SK-N-SH treated with all-trans-retinoic acid at 6 μM for 48 hours (cell line): ENCODE measurements around the gene GSTA1.
"Not testable (repeated sequence)": the region's sequence is repeated elsewhere in the genome, so short reads cannot be mapped to it uniquely, and the experiment has no call there.

Source experiments
- ARNTL ChIP-seq: fragments of 450-650 bp; formaldehyde crosslinking; IDR thresholded peaks from 2 replicates; pipeline ENCODE4 v1.5.0; 2020; ENCODE audit warnings: low read depth, mild to moderate bottlenecking, moderate library complexity, borderline replicate concordance
- CSDC2 ChIP-seq: fragments of 250-450 bp; sonication (Bioruptor Pico); IDR thresholded peaks from 2 replicates; pipeline ENCODE4 v1.5.0; 2020; ENCODE audit warnings: mild to moderate bottlenecking, moderate library complexity
- PPARA ChIP-seq: fragments of 250-450 bp; sonication (Bioruptor Pico); IDR thresholded peaks from 2 replicates; pipeline ENCODE4 v1.5.0; 2020; ENCODE audit warnings: mild to moderate bottlenecking, borderline replicate concordance
- SNAI2 ChIP-seq: fragments of 250-450 bp; sonication (Bioruptor Pico); IDR thresholded peaks from 2 replicates; pipeline ENCODE4 v1.5.0; 2020; ENCODE audit warnings: mild to moderate bottlenecking, moderate library complexity
- ZC3H10 ChIP-seq: fragments of 250-450 bp; sonication (Bioruptor Pico); IDR thresholded peaks from 2 replicates; pipeline ENCODE4 v1.5.1; 2021; ENCODE audit warnings: mild to moderate bottlenecking, moderate library complexity
- ZFP3 ChIP-seq: fragments of 250-450 bp; sonication (Bioruptor Pico); IDR thresholded peaks from 2 replicates; pipeline ENCODE4 v1.5.0; 2020; ENCODE audit warnings: mild to moderate bottlenecking, moderate library complexity
- ZFP30 ChIP-seq: fragments of 450-650 bp; formaldehyde crosslinking; IDR thresholded peaks from 2 replicates; pipeline ENCODE4 v1.5.0; 2022; ENCODE audit warnings: mild to moderate bottlenecking, moderate library complexity
- ZNF565 ChIP-seq: fragments of 450-650 bp; formaldehyde crosslinking; conservative IDR thresholded peaks from 2 replicates; pipeline ENCODE4 v1.5.0; 2020; ENCODE audit warnings: low read depth, mild to moderate bottlenecking, moderate library complexity
- ZNF8 ChIP-seq: fragments of 450-650 bp; formaldehyde crosslinking; IDR thresholded peaks from 2 replicates; pipeline ENCODE4 v1.5.0; 2020; ENCODE audit warnings: mild to moderate bottlenecking, moderate library complexity
- TF ChIP-seq, protein P1 (sequence below): fragments of 250-450 bp; sonication (Bioruptor Pico); IDR thresholded peaks from 2 replicates; pipeline ENCODE4 v1.8.0; 2020; ENCODE audit warnings: mild to moderate bottlenecking, moderate library complexity, borderline replicate concordance
- TF ChIP-seq, protein P2 (sequence below): fragments of 250-450 bp; sonication (Bioruptor Pico); IDR thresholded peaks from 2 replicates; pipeline ENCODE4 v1.5.1; 2021; ENCODE audit warnings: mild to moderate bottlenecking, moderate library complexity

- TF ChIP-seq ZC3H10 (CRISPR knock-in tag); ARNTL (CRISPR knock-in tag); PPARA (CRISPR knock-in tag); ZNF8; ZFP3 (CRISPR knock-in tag); ZNF565 (CRISPR knock-in tag); ZFP30 (CRISPR knock-in tag); SNAI2 (CRISPR knock-in tag); CSDC2 (CRISPR knock-in tag): not testable (repeated sequence)
- TF ChIP-seq, protein P1, sequence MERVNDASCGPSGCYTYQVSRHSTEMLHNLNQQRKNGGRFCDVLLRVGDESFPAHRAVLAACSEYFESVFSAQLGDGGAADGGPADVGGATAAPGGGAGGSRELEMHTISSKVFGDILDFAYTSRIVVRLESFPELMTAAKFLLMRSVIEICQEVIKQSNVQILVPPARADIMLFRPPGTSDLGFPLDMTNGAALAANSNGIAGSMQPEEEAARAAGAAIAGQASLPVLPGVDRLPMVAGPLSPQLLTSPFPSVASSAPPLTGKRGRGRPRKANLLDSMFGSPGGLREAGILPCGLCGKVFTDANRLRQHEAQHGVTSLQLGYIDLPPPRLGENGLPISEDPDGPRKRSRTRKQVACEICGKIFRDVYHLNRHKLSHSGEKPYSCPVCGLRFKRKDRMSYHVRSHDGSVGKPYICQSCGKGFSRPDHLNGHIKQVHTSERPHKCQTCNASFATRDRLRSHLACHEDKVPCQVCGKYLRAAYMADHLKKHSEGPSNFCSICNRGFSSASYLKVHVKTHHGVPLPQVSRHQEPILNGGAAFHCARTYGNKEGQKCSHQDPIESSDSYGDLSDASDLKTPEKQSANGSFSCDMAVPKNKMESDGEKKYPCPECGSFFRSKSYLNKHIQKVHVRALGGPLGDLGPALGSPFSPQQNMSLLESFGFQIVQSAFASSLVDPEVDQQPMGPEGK (CRISPR knock-in tag), result not testable (repeated sequence)
- TF ChIP-seq, protein P2, sequence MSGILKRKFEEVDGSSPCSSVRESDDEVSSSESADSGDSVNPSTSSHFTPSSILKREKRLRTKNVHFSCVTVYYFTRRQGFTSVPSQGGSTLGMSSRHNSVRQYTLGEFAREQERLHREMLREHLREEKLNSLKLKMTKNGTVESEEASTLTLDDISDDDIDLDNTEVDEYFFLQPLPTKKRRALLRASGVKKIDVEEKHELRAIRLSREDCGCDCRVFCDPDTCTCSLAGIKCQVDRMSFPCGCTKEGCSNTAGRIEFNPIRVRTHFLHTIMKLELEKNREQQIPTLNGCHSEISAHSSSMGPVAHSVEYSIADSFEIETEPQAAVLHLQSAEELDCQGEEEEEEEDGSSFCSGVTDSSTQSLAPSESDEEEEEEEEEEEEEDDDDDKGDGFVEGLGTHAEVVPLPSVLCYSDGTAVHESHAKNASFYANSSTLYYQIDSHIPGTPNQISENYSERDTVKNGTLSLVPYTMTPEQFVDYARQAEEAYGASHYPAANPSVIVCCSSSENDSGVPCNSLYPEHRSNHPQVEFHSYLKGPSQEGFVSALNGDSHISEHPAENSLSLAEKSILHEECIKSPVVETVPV (CRISPR knock-in tag), result not testable (repeated sequence)
These were observed 36.0 kb downstream of the GSTA1 start for GRCh38 chr6:52767658-52768057.
